AG04450 (cell line): ENCODE data around the gene LRRC42. TPM values are rescaled to one million over a fixed set of nuclear protein-coding genes. Genes with fewer than 3 reads are reported as not detected.

Experiments used
- CTCF ChIA-PET: fragments of 300-600, 350-600 bp; formaldehyde crosslinking; extraction: SDS; loops from one replicate; lab custom pipeline; 2022; ENCODE audit warnings: antibody characterized with exemption, inconsistent platforms; lab: Charles Lee
- POLR2A ChIA-PET: fragments of 350-600 bp; formaldehyde crosslinking; extraction: SDS; loops from one replicate; lab custom pipeline; 2021; ENCODE audit warnings: antibody characterized with exemption, inconsistent platforms; lab: Yijun Ruan, JAX
- DNase-seq: peaks from one replicate; pipeline ENCODE4 v3.0.0-alpha.2; 2011; ENCODE audit warnings: low read depth, low spot score
- H3K27ac ChIP-seq: one replicate; pipeline ENCODE4 v1.5.1; 2012; ENCODE audit warnings: low read depth, low read length, control low read depth
- H3K27me3 ChIP-seq: one replicate; pipeline ENCODE4 v1.6.0; 2012; ENCODE audit warnings: low read length; ENCODE audit not compliant: control insufficient read depth, insufficient read depth
- H3K4me3 ChIP-seq: 2 replicates; pipeline ENCODE4 v1.5.1; 2011; ENCODE audit warnings: mild to moderate bottlenecking, low read depth, low read length, control low read depth
- H3K9me3 ChIP-seq: 2 replicates; pipeline ENCODE4 v1.5.1; 2012; ENCODE audit warnings: low read length; ENCODE audit not compliant: control insufficient read depth, insufficient read depth
- CTCF ChIP-seq: IDR thresholded peaks from 2 replicates; pipeline ENCODE4 v1.5.1; 2011; ENCODE audit warnings: low read depth, low read length, control low read depth, inconsistent platforms
- polyA plus RNA-seq: library from polyadenylated mRNA; depleted of rRNA; stranded (reverse); fragments of >200 nt; gene quantifications from 2 replicates; pipeline ENCODE4 v1.2.3, GENCODE V29; 2011

Gene LRRC42
- polyA plus RNA-seq, 1 experiment: 51.4 TPM

- no peak for DNase-seq
- TF ChIP-seq CTCF: no peak
- ChIA-PET POLR2A (no interaction called here), CTCF (interaction anchor here (1.2 to 1.8 kb wide), 2 partner anchors 78 to 97 kb away, joined by 10 to 11 read pairs; no protein-coding TSS in a partner anchor)
- Histone ChIP-seq H3K27ac (peak overlapping the region; percentile 55), H3K27me3 (no peaks in the 10 kb centered on the region), H3K4me3 (no peak overlapping the region), H3K9me3 (no peaks in the 10 kb centered on the region)
These were observed 11.2 kb downstream of the LRRC42 start for GRCh38 chr1:53957194-53957818.

DNA sequence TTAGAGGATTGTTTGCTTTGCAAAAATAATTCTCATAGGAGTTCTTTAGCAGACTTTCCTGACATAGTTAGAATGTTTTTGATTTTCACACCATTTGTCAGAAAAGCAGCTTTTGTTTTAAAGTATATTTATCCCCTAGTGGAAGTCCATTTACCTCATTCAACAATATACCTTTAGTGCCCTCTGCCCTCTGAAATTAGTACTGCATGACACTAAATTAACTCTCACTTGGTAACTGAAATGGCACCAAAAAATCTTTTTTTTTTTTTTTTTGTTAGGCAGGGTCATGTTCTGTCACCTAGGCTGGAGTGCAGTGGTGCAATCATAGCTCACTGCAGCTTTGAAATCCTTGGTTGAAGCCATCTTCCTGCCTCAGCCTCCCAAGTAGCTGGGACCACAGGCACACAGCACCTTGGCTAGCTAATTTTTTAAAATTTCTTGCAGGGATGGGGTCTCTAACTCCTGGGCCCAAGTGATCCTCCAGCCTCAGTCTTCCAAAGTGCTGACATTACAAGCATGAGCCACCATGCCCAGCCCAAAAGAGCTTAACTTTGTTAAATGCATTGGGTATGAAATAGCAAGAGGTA is 13.6 kb downstream of the LRRC42 start:
- TF ChIP-seq CTCF: peak; percentile 46
- ChIA-PET CTCF (interaction anchor here (0.6 to 2.9 kb wide), 26 partner anchors 9 to 524 kb away, joined by 3 to 59 read pairs (median 4); partner anchors contain the start of genes IFT25, LRRC42 and YIPF1), POLR2A (interaction anchor here (0.7 to 0.9 kb wide), 3 partner anchors 44 to 167 kb away, joined by 3 to 11 read pairs (median 5); no protein-coding TSS in a partner anchor)
- no peak overlapping the region for H3K4me3 ChIP-seq
- H3K27me3 ChIP-seq: no peaks in the 10 kb centered on the region
- DNase-seq: no peak
- no peak overlapping the region for H3K27ac ChIP-seq
- no peaks in the 10 kb centered on the region for H3K9me3 ChIP-seq

DNA sequence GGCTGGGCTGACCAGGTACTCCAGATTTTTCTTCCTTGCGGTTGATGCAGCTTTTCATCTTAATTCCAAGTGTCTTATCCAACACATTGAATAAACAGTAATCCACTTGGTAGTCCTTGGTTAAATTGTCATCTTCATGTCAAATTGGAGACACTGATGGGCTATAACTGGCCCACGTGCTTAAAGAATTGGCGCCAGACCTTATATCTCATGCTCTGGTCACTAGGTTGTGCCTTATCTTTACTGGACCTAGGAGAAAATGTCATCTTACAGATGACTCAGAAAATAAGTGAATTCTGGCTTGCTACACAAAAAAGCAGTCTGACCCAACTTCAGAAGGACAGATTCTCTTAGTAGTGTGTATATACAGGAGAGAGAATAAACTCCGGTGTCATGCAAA is 16.2 kb downstream of the LRRC42 start:
- ChIA-PET POLR2A (no interaction called here), CTCF (interaction anchor here (0.9 to 1.4 kb wide), 2 partner anchors 13 to 102 kb away, joined by 3 to 4 read pairs; no protein-coding TSS in a partner anchor)
- DNase-seq: no peak
- Histone ChIP-seq H3K27ac (no peak overlapping the region), H3K9me3 (no peaks in the 10 kb centered on the region), H3K27me3 (no peaks in the 10 kb centered on the region), H3K4me3 (no peak overlapping the region)
- TF ChIP-seq CTCF: no peak

DNA sequence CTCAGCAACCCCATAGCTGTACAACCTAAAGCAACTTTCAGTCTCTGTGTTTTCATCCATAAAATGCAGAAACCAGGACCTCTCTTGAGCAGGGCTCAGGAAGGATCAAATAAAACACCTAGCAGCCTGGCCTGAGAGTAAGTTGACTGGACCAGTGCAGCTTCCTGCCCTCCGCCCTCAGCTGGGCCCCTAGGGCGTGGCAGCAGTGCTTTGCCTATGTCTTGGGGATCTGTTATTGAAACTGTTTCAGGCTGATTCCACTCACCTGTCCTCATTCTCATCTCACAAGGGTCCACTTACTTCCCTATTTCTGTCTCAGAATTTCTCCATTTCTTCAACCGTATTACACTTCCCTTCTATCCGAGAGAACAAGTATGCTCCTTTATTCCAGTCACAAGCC is 17.3 kb downstream of the LRRC42 start:
- no peak for TF ChIP-seq CTCF
- Histone ChIP-seq H3K9me3 (no peaks in the 10 kb centered on the region), H3K27ac (no peak overlapping the region), H3K27me3 (no peaks in the 10 kb centered on the region), H3K4me3 (no peak overlapping the region)
- no peak for DNase-seq
- ChIA-PET POLR2A (no interaction called here), CTCF (interaction anchor here (0.6 to 3.4 kb wide), 2 partner anchors 85 to 154 kb away, joined by 4 to 10 read pairs; no protein-coding TSS in a partner anchor)

GRCh38 chr1:53964109-53964508 is 18.0 kb downstream of the LRRC42 start:
- ChIA-PET POLR2A (no interaction called here), CTCF (interaction anchor here (0.5 to 3.4 kb wide), 4 partner anchors 18 to 103 kb away, joined by 3 to 10 read pairs (median 4); partner anchors contain the start of genes IFT25 and LRRC42)
- Histone ChIP-seq H3K27me3 (no peaks in the 10 kb centered on the region), H3K4me3 (no peak overlapping the region), H3K9me3 (no peaks in the 10 kb centered on the region), H3K27ac (no peak overlapping the region)
- DNase-seq: no peak
- no peak for TF ChIP-seq CTCF
